HCT116 (cell line): ENCODE data around the gene OR4D2. TPM values are rescaled to one million over a fixed set of nuclear protein-coding genes. Genes with fewer than 3 reads are reported as not detected.

Source experiments
- ATAC-seq: fragments of 200-7000 bp; cut with Tn5 transposase; 2 replicates; pipeline ENCODE4 v1.9.1; 2020; ENCODE audit warnings: mild to moderate bottlenecking, moderate library complexity
- BruUV-seq: library from RNA; stranded (reverse); fragments of 400-500 nt; replicated peaks from 2 replicates; lab custom pipeline; 2021; lab: Mats Ljungman, UMichigan
- CTCF ChIA-PET: fragments of 300-600 bp; sonication (Branson Sonifier 250); formaldehyde crosslinking; loops from one replicate; lab custom pipeline; 2021; ENCODE audit warnings: antibody characterized with exemption; lab: Charles Lee
- POLR2A ChIA-PET: fragments of 300-600, 350-600 bp; sonication (Branson Sonifier 250); formaldehyde crosslinking; loops from one replicate; lab custom pipeline; 2021; ENCODE audit warnings: antibody characterized with exemption; lab: Charles Lee
- RAD21 ChIA-PET, 2 experiments: fragments of 300-600 bp; sonication (Branson Sonifier 250); formaldehyde crosslinking; loops; one replicate each; lab custom pipeline; 2023; ENCODE audit warnings: low total read pairs in 2 of 2; ENCODE audit not compliant: uncharacterized antibody in 2 of 2, unreplicated experiment in 2 of 2, low non-redundant PET in 1 of 2; lab: Charles Lee
- DNase-seq: peaks from one replicate; pipeline ENCODE4 v3.0.0-alpha.2; 2010; ENCODE audit warnings: low read depth, low spot score
- H2AFZ ChIP-seq: fragments of 200-600 bp; shearing (Covaris generic), sonication (generic); 2 replicates; pipeline ENCODE4 v1.6.1; 2017; ENCODE audit warnings: low read depth, mixed run types, mixed read lengths, antibody characterized with exemption, low read length; ENCODE audit not compliant: poor library complexity, severe bottlenecking
- H3K27ac ChIP-seq: 2 replicates; pipeline ENCODE4 v1.5.1; 2012; ENCODE audit warnings: low read depth, low read length
- H3K27me3 ChIP-seq: fragments of 200-600 bp; sonication (generic); 2 replicates; pipeline ENCODE4 v1.6.1; 2016; ENCODE audit warnings: mixed run types, low read length, mixed read lengths; ENCODE audit not compliant: insufficient read depth
- H3K36me3 ChIP-seq, 2 experiments: fragments of 200-500 bp in 1 of 2; fragments of 200-600 bp in 1 of 2; sonication (Bioruptor generic) in 1 of 2; sonication (generic) in 1 of 2; 2 replicates each; pipeline versions ENCODE4 v1.5.1 to v1.6.1; 2014 to 2016; ENCODE audit warnings: low read length in 2 of 2, inconsistent platforms in 1 of 2, mixed read lengths in 1 of 2, mixed run types in 1 of 2; ENCODE audit not compliant: insufficient read depth in 2 of 2, control insufficient read depth in 1 of 2
- H3K4me1 ChIP-seq, 2 experiments: fragments of 200-600 bp in 1 of 2; sonication (generic) in 1 of 2; 2 replicates each; pipeline versions ENCODE4 v1.5.1 to v1.6.1; 2012 to 2017; ENCODE audit warnings: low read length in 2 of 2, inconsistent platforms in 1 of 2, mild to moderate bottlenecking in 1 of 2, mixed read lengths in 1 of 2, mixed run types in 1 of 2, moderate library complexity in 1 of 2; ENCODE audit not compliant: insufficient read depth in 2 of 2, control insufficient read depth in 1 of 2
- H3K4me2 ChIP-seq: fragments of 200-600 bp; sonication (generic); 2 replicates; pipeline ENCODE4 v1.6.1; 2017; ENCODE audit warnings: mixed run types, low read length, mixed read lengths
- H3K4me3 ChIP-seq, 2 experiments: fragments of 200-600 bp in 1 of 2; sonication (generic) in 1 of 2; replicated peaks in 1 of 2; 2 replicates each; pipeline ENCODE4 v1.5.1; 2011 to 2016; ENCODE audit warnings: low read length in 2 of 2, control low read depth in 1 of 2, low read depth in 1 of 2, mild to moderate bottlenecking in 1 of 2, mixed read lengths in 1 of 2, mixed run types in 1 of 2
- H3K79me2 ChIP-seq: fragments of 200-600 bp; sonication (generic); 2 replicates; pipeline ENCODE4 v1.6.1; 2017; ENCODE audit warnings: mild to moderate bottlenecking, mixed run types, low read length, moderate library complexity, mixed read lengths; ENCODE audit not compliant: insufficient read depth
- H3K9ac ChIP-seq: fragments of 200-600 bp; sonication (generic); 2 replicates; pipeline ENCODE4 v1.6.1; 2016; ENCODE audit warnings: low read length, mixed read lengths
- H3K9me2 ChIP-seq: fragments of 200-600 bp; sonication (generic), shearing (Covaris generic); 2 replicates; pipeline ENCODE4 v1.6.1; 2017; ENCODE audit warnings: mixed run types, mild to moderate bottlenecking, moderate library complexity; ENCODE audit not compliant: insufficient read depth
- H3K9me3 ChIP-seq, 2 experiments: fragments of 200-500 bp in 1 of 2; fragments of 200-600 bp in 1 of 2; sonication (Bioruptor generic) in 1 of 2; sonication (generic) in 1 of 2; 2 replicates each; pipeline ENCODE4 v1.6.1; 2014 to 2017; ENCODE audit warnings: low read length in 2 of 2, mixed read lengths in 2 of 2, inconsistent platforms in 1 of 2, low read depth in 1 of 2, mild to moderate bottlenecking in 1 of 2, mixed run types in 1 of 2, moderate library complexity in 1 of 2; ENCODE audit not compliant: control insufficient read depth in 1 of 2, insufficient read depth in 1 of 2
- H4K20me1 ChIP-seq: fragments of 200-600 bp; sonication (generic), shearing (Covaris generic); 2 replicates; pipeline ENCODE4 v1.6.1; 2017; ENCODE audit warnings: mixed run types, mild to moderate bottlenecking, moderate library complexity; ENCODE audit not compliant: insufficient read depth
- CBX3 ChIP-seq: IDR thresholded peaks from 2 replicates; pipeline ENCODE4 v1.6.1; 2012; ENCODE audit warnings: low read depth
- CEBPB ChIP-seq: IDR thresholded peaks from 2 replicates; pipeline ENCODE4 v1.6.1; 2012; ENCODE audit warnings: low read depth
- EGR1 ChIP-seq: IDR thresholded peaks from 2 replicates; pipeline ENCODE4 v1.6.1; 2012; ENCODE audit warnings: low read depth
- EZH2 ChIP-seq: fragments of 200-600 bp; sonication (generic); IDR thresholded peaks from 2 replicates; pipeline ENCODE4 v1.6.1; 2017; ENCODE audit warnings: antibody characterized with exemption, mixed run types
- FOSL1 ChIP-seq: IDR thresholded peaks from 2 replicates; pipeline ENCODE4 v1.6.1; 2012; ENCODE audit warnings: low read depth
- JUND ChIP-seq: IDR thresholded peaks from 2 replicates; pipeline ENCODE4 v1.6.1; 2012
- POLR2A ChIP-seq: IDR thresholded peaks from 2 replicates; pipeline ENCODE4 v1.7.0; 2011; ENCODE audit warnings: borderline replicate concordance; ENCODE audit not compliant: insufficient read depth, insufficient read length; ENCODE audit errors: extremely low read depth
- POLR2AphosphoS5 ChIP-seq: IDR thresholded peaks from 2 replicates; pipeline ENCODE4 v1.6.1; 2011; ENCODE audit warnings: mild to moderate bottlenecking, low read depth, low read length, moderate library complexity
- SRF ChIP-seq: IDR thresholded peaks from 2 replicates; pipeline ENCODE4 v1.6.1; 2012; ENCODE audit warnings: low read depth
- ZNF274 ChIP-seq: fragments of 200-500 bp; sonication (Bioruptor generic); IDR thresholded peaks from 2 replicates; pipeline ENCODE4 v1.6.1; 2014; ENCODE audit warnings: mild to moderate bottlenecking, low read depth, low read length, inconsistent platforms
- intact Hi-C: fragments of 100-400 bp; cut with micrococcal nuclease; formaldehyde crosslinking; loops from 2 replicates; pipeline ENCODE4 v1.10.0; 2022
- total RNA-seq: library from RNA; stranded (reverse); gene quantifications from one replicate; pipeline ENCODE4 v1.2.1, GENCODE V29; 2021; ENCODE audit not compliant: unreplicated experiment
- TF ChIP-seq, protein P1 (sequence below): IDR thresholded peaks from 2 replicates; pipeline ENCODE4 v1.6.1; 2012; ENCODE audit warnings: low read depth
- TF ChIP-seq, protein P2 (sequence below): IDR thresholded peaks from 2 replicates; pipeline ENCODE4 v1.6.1; 2012
- TF ChIP-seq, protein P3 (sequence below): IDR thresholded peaks from 2 replicates; pipeline ENCODE4 v1.6.1; 2011; ENCODE audit warnings: mild to moderate bottlenecking, low read length, moderate library complexity; ENCODE audit not compliant: insufficient replicate concordance; ENCODE audit errors: extremely low read depth

The OR4D2 gene
- total RNA-seq, 1 experiment from 2014 or later, result not detected

DNA sequence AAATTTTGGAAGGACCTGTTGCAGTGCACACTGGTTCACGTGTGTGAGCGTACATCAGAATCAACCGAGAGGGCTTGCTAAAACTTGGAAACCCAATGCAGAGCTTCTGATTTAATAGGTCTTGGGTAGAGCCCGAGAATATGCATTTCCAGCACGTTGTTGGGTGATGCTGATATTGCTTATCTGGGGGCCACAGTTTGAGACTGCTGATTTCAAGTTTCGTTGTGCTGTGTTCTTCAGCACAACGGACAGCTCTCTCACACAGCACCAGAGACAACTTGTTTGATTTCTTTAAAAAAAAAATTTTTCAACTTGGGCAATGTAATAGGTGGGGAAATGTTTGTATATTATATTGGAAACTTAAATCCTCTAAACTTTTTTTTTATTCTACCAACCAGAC is 9.4 kb downstream of the OR4D2 start:
- ChIA-PET POLR2A (no interaction called here), CTCF (interaction anchor here (1.0 kb wide), 1 partner anchor 40 kb away, joined by 3 read pairs; no protein-coding TSS in a partner anchor), RAD21 (no interaction called here)
- DNase-seq (no peak), ATAC-seq (no peak)
- Histone ChIP-seq H3K27me3 (peaks cover 10% of the 10 kb centered on the region), H3K9me2 (no peaks in the 10 kb centered on the region), H3K27ac (no peak overlapping the region), H3K4me2 (no peak overlapping the region), H3K79me2 (no peaks in the 10 kb centered on the region), H3K4me3 (no peak overlapping the region), H3K9ac (no peak overlapping the region), H3K9me3 (no peaks in the 10 kb centered on the region), H3K36me3 (no peaks in the 10 kb centered on the region), H2AFZ (no peak overlapping the region), H4K20me1 (no peaks in the 10 kb centered on the region), H3K4me1 (0 out of 4 replicates have a peak, but pooled peaks cover 0 to 2% of the 10 kb centered on the region in 2 experiments)
- TF ChIP-seq EZH2, result no peak
- TF ChIP-seq CBX3, result no peak
- TF ChIP-seq ZNF274, result no peak
- TF ChIP-seq, protein P1, sequence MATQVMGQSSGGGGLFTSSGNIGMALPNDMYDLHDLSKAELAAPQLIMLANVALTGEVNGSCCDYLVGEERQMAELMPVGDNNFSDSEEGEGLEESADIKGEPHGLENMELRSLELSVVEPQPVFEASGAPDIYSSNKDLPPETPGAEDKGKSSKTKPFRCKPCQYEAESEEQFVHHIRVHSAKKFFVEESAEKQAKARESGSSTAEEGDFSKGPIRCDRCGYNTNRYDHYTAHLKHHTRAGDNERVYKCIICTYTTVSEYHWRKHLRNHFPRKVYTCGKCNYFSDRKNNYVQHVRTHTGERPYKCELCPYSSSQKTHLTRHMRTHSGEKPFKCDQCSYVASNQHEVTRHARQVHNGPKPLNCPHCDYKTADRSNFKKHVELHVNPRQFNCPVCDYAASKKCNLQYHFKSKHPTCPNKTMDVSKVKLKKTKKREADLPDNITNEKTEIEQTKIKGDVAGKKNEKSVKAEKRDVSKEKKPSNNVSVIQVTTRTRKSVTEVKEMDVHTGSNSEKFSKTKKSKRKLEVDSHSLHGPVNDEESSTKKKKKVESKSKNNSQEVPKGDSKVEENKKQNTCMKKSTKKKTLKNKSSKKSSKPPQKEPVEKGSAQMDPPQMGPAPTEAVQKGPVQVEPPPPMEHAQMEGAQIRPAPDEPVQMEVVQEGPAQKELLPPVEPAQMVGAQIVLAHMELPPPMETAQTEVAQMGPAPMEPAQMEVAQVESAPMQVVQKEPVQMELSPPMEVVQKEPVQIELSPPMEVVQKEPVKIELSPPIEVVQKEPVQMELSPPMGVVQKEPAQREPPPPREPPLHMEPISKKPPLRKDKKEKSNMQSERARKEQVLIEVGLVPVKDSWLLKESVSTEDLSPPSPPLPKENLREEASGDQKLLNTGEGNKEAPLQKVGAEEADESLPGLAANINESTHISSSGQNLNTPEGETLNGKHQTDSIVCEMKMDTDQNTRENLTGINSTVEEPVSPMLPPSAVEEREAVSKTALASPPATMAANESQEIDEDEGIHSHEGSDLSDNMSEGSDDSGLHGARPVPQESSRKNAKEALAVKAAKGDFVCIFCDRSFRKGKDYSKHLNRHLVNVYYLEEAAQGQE, result peak; percentile 82
- intact Hi-C loops, result no loop called here
- BruUV-seq, result no TSS peak

DNA sequence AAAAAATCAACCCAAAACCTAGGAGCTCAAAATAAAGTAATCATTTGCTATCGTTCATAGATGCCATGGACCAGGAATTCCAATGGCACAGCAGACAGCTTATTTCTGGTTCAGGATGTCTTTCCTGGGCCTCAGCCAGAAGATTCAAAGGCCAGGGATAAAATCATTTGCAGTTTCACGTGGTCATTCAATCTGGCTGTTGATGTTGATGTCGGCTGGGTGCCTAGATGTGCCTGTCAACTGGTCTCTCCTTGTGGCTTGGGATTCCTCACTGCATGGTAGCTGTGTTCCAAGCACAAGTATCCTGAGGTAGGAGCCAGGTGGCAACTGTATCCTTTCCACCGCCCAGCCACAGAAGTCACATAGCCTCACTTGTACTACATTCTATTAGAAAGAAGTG is 15.0 kb downstream of the OR4D2 start:
- H3K9me2 ChIP-seq, result no peaks in the 10 kb centered on the region
- CTCF ChIA-PET, result no interaction called here
- H2AFZ ChIP-seq, result no peak overlapping the region
- no peaks in the 10 kb centered on the region for H3K9me3 ChIP-seq
- intact Hi-C loops, result no loop called here
- RAD21 ChIA-PET, result no interaction called here
- BruUV-seq, result no TSS peak
- H3K9ac ChIP-seq, result no peak overlapping the region
- no peak overlapping the region for H3K27ac ChIP-seq
- DNase-seq (no peak), ATAC-seq (no peak)
- H3K36me3 ChIP-seq, result no peaks in the 10 kb centered on the region
- TF ChIP-seq ZNF274 (no peak), CEBPB (no peak), EGR1 (no peak), POLR2AphosphoS5 (no peak), JUND (no peak), SRF (no peak), FOSL1 (no peak), POLR2A (no peak)
- TF ChIP-seq, protein P2, sequence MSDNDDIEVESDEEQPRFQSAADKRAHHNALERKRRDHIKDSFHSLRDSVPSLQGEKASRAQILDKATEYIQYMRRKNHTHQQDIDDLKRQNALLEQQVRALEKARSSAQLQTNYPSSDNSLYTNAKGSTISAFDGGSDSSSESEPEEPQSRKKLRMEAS, result no peak
- TF ChIP-seq, protein P3, sequence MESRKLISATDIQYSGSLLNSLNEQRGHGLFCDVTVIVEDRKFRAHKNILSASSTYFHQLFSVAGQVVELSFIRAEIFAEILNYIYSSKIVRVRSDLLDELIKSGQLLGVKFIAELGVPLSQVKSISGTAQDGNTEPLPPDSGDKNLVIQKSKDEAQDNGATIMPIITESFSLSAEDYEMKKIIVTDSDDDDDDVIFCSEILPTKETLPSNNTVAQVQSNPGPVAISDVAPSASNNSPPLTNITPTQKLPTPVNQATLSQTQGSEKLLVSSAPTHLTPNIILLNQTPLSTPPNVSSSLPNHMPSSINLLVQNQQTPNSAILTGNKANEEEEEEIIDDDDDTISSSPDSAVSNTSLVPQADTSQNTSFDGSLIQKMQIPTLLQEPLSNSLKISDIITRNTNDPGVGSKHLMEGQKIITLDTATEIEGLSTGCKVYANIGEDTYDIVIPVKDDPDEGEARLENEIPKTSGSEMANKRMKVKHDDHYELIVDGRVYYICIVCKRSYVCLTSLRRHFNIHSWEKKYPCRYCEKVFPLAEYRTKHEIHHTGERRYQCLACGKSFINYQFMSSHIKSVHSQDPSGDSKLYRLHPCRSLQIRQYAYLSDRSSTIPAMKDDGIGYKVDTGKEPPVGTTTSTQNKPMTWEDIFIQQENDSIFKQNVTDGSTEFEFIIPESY, result no peak
- peaks cover 8 to 15% of the 10 kb centered on the region in 2 experiments; a peak in 3 of 4 replicates for H3K4me1 ChIP-seq
- no peak overlapping the region for H3K4me3 ChIP-seq
- no peaks in the 10 kb centered on the region for H4K20me1 ChIP-seq
- no peak overlapping the region for H3K4me2 ChIP-seq
- H3K27me3 ChIP-seq, result peaks cover 11% of the 10 kb centered on the region
- POLR2A ChIA-PET, result no interaction called here
- no peaks in the 10 kb centered on the region for H3K79me2 ChIP-seq
